GM18505 (cell line): Measurements from ENCODE around the gene IQGAP3.
A peak's percentile ranks its signal among the peaks of the same experiment; 100 is the strongest.

Experiments
- ATAC-seq: cut with Tn5 transposase; IDR thresholded peaks from one replicate; pipeline ENCODE4 v1.9.1; 2021; ENCODE audit not compliant: unreplicated experiment
- POLR2A ChIP-seq: IDR thresholded peaks from 4 replicates; pipeline ENCODE4 v1.6.1; 2011; ENCODE audit warnings: borderline replicate concordance; ENCODE audit not compliant: insufficient read depth, insufficient read length; ENCODE audit errors: extremely low read depth

The IQGAP3 gene

DNA sequence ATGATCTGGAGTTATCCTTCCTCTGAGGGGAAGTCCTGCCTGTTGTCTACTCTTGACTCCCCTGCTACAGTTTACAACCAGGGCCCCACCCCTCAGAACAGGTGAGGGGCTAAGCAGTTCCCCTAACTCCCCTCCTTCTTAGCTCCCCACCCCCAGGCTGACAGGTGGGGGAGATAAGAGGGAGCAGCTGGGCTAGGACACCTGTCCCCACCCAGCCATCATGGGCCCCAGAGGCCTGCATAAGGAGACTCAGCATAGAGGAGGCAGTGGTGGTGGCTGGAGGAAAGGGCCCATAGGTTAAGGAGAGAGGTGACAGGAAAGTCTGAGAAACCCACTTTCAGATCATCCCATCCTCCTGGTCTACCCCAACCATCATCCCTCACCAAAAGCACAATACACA is 78.6 kb downstream of the IQGAP3 start:
- TF ChIP-seq POLR2A, result no peak
- no peak for ATAC-seq

- ATAC-seq, result no peak
- TF ChIP-seq POLR2A, result no peak
These were observed 79.2 kb downstream of the IQGAP3 start for GRCh38 chr1:156493154-156493631.

DNA sequence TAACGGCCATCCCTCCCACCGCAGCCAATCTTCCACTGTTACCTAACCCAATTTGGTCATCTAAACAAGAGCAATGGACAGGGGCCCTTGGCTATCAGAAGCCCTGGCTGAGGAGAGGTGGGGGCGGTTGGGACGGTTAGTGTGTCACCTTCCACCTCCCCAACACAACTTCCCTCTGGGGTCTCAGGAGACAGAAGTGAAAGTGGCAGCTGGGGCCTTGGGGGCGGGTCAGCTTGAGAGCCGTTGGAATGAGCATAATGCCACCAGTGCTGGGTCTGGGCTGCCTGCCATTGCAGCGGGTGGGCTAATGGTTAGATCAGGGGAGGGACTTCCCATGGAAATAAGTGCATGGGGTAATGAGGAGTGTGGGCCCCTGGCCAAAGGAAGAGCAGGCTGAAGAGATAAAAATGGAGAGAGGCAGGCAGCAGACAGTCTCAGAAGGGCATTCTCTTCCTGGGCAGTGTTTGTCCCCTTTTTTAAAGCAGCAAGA is 79.7 kb downstream of the IQGAP3 start:
- ATAC-seq, result no peak

DNA sequence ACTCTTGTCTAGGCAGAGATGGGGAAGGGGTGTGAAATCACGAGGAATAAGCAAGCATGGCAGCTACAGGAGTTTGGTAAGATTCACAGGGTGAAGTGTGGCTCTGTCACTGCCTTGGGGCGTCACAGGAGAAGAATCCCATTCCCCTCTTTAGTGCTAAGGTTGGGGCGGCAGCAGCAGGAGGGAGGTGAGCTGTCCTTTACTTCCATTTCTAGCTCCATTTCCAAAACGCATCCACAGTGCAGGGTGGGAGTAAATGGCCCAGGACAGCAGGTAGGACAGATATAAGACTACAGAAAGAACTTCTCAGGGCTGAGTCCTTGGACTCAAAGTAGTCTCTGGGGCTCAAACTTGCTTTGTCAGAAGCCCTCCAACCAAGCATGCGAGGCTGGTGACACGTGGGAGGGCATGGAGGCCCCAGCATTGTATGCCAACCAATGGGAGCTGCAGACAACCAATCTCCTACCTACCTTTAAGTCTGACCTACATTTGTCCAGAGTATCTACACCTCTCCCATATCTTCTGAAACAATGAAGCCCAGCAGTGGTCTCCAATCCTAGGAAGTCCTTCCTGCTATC is 80.3 kb downstream of the IQGAP3 start:
- ATAC-seq, result no peak
- no peak for TF ChIP-seq POLR2A

More for the DNA sequence above, 79.7 kb downstream of the IQGAP3 start:
- TF ChIP-seq POLR2A, result no peak

- peak; percentile 85 for TF ChIP-seq POLR2A
- ATAC-seq, result no peak
These were observed 81.0 kb downstream of the IQGAP3 start for GRCh38 chr1:156491151-156491949.

- peak; percentile 11 for TF ChIP-seq POLR2A
- ATAC-seq, result no peak
These were observed 81.8 kb downstream of the IQGAP3 start for GRCh38 chr1:156490401-156491032.

- no peak for TF ChIP-seq POLR2A
- ATAC-seq, result no peak
These were observed 82.5 kb downstream of the IQGAP3 start for GRCh38 chr1:156489935-156490293.

DNA sequence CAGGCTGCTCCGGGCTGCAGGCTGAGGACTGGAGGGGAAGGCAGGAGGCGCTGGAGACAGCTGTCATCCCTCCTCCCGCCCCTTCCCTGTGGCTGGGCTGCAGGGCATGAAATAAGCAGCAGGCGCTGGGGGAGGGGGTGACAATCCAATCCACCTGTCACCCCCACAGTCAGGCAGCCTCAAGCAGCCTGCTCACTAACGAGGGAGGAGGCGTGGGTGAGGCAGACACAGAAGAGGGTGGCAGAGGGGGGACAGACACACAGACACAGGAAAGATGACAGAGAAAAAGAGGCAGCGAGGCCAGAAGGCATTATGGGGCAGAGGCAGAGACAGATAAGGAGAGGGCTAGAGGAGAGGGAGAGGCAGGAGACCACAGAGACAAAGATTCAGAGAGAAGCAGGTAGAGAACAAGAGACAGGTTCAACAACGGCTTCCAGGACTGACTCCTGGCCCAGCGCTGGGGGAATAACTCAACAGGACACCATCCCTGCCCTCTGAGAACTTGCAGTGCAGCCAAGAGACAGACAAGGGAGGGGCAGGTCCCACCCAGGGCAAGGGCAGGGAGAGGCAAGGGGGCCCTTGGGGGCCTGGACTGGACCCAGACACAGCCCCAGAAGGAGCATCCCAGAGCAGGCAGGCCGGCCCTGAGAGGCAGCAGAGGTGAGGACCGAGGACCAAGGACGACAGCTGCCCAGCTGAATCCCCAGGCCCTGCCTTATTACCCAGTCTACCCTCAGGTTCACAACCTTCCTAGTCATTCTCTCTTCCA is 83.0 kb downstream of the IQGAP3 start:
- peak; percentile 31 for TF ChIP-seq POLR2A
- no peak for ATAC-seq

DNA sequence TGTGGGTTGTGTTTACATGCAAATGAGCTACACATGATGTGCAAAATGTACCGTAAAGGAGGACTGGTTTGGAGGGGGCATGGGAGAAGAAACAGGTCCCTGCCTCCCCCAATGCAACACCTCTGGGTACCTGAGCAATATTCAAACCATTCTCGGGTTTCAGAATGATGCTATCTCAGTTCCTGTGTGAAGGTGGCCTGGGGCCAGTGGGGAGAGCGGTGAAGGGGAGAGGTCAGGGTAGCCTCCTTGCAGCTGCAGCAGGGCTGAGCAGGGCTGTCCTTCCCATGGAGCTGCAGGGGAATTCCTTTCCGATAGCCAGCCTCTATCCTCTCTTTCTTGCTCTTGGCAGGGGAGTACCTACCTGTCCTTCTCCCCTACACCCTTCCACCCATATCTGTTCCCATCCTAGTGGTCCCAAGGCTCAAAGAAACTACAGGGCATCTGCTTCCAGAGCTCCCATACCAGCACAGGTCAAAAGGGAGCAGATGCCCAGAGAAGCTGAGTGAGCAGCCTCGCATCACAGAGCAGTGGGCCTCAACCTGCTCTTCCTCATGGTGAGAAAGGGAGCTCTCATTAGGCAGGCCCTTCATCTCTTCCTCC is 83.7 kb downstream of the IQGAP3 start:
- ATAC-seq, result peak; percentile 43
- TF ChIP-seq POLR2A, result peak; percentile 58

DNA sequence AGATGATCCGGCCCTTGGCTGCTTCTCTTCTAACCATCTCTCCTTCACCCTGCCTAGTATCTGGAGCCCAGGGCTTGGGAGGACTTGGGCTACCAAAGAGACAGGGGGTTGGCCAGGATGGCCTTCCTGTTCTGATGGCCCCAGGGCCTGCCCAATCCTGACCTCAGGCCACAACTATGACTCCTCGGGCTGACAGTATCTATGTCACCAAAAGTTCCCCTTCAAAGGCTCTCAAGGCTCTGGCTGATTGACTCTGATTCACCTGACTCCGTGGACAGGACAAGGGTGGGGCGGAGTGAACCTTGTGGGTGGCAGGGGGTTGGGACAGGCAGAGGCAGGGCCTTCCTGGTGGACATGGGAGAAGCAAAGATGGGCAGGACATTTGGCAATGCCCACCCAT is 84.5 kb downstream of the IQGAP3 start:
- ATAC-seq, result no peak
- no peak for TF ChIP-seq POLR2A

DNA sequence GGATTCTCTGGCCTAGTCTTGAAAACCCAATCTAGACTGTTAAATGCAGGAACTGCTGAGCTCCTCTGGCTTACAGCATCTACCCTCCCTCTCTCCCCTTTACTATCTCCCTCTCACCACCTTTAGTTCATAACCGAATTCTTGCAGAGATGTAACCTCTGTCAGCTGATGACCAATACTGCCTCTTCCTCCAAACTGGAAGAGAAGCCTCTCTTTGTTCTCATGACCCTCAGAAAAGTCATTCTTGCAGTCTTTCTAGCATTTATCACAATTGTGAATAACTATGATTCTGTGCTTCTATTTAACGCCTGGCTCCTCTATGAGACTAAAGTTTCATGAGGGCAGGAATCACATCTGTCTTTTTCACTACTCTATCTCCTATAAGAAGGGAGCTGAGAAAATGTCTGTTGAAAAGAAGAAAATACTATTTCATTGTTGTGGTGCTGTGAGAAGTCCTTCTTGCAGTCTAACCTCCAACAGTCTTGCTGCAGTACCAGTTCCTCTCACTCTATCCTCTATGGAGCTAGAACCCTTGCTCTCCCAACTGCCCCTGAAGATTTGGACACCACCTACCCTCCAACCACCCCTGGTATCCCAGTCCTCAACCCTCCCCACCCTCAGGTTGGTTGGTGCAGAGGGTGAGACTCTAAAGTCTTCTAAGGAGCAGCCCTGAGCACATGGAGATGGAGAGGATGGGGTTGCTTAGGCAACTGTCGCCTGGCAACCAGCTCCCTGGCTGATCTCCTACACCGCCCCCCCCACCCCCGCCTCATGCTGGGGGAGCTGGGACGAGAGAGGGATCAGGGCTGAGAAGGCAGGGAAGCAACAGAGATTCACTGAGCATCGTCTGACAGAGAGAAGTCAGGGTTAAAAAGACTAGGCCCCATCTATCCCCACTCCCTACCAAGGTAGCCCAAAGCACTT is 85.7 kb downstream of the IQGAP3 start:
- ATAC-seq, result no peak
- TF ChIP-seq POLR2A, result no peak

DNA sequence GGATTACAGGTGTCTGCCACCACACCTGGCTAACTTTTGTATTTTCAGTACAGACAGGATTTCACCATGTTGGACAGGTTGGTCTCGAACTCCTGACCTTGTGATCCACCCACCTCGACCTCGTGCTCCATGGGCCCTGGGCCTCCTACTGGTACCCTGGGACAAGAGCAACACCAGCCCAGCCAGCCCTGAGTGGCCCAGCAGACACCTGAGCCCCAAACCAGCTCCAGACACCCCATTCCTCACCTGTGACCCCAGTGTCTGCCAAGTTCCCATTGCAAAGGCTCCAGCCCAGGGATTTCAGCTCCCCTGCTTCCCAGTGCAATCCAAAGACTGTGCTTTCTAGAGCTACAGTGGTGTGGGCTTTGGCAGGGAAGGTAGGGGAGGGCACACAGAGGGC is 86.4 kb downstream of the IQGAP3 start:
- TF ChIP-seq POLR2A, result no peak
- ATAC-seq, result no peak
